ENCODE data around the gene RNF115. TPM values are rescaled to one million over a fixed set of nuclear protein-coding genes. Genes with fewer than 3 reads are reported as not detected.

RNF115 gene
- total RNA-seq, 1 donor from 2014 or later, result 16.5 TPM

GRCh38 chr1:145751491-145752037, 72.3 kb downstream of the RNF115 start:
- no peak for DNase-seq (ENCODE audit: low spot score in 2 of 2)
- no peak for TF ChIP-seq CTCF (IDR thresholded peaks at IDR 0.05)
- peaks cover 0 to 7% of the 10 kb centered on the region in 2 donors for H3K4me1 ChIP-seq
- intact Hi-C loops (cut with DNase I), result no loop called here
- H3K27me3 ChIP-seq, result no peaks in the 10 kb centered on the region
- H3K4me3 ChIP-seq, result no peak overlapping the region
- peaks cover 72 to 78% of the 10 kb centered on the region in 2 donors for H3K36me3 ChIP-seq
- H3K9me3 ChIP-seq, result no peaks in the 10 kb centered on the region
- H3K27ac ChIP-seq, result peak overlapping the region; percentile 50 to 54

DNA sequence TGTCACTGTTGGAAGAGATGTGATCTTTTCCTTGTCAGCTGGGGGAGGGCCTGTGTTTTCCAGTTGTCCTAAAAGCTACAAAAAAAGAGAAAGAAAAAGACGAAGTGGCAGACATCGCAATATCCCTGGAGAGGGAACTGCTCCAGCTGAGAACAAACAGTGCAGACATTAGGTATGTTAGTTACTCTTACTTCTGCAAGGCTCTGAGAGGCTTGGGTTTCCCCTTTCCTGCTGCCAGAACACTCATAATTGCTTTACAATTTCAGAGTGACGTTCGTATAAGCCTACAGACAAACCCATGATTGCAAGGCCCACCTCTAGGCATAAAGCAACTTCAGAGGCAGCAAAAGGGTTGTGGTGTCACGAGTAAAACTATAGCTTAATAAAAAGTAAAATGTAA, 73.5 kb downstream of the RNF115 start:
- Histone ChIP-seq H3K4me1 (peaks cover 0 to 7% of the 10 kb centered on the region in 2 donors), H3K36me3 (peaks cover 76 to 80% of the 10 kb centered on the region in 2 donors), H3K9me3 (no peaks in the 10 kb centered on the region), H3K27me3 (no peaks in the 10 kb centered on the region), H3K27ac (no peak overlapping the region), H3K4me3 (no peak overlapping the region)
- TF ChIP-seq CTCF (IDR thresholded peaks at IDR 0.05), result no peak
- no peak for DNase-seq (ENCODE audit: low spot score in 2 of 2)
- intact Hi-C loops (cut with DNase I), result no loop called here

- intact Hi-C loops (cut with DNase I), result loop anchor here (10.0 kb wide), 1 partner anchor 47 kb away; no protein-coding TSS in a partner anchor
- H3K27me3 ChIP-seq, result no peaks in the 10 kb centered on the region
- no peak for TF ChIP-seq CTCF (IDR thresholded peaks at IDR 0.05)
- H3K9me3 ChIP-seq, result no peaks in the 10 kb centered on the region
- H3K4me3 ChIP-seq, result no peak overlapping the region
- H3K27ac ChIP-seq, result no peak overlapping the region
- DNase-seq (ENCODE audit: low spot score in 2 of 2), result no peak
- peaks cover 93 to 98% of the 10 kb centered on the region in 2 donors for H3K36me3 ChIP-seq
- H3K4me1 ChIP-seq, result peaks cover 0 to 7% of the 10 kb centered on the region in 2 donors
Observed at GRCh38 chr1:145747398-145748247, 76.3 kb downstream of the RNF115 start.

- no peak overlapping the region for H3K4me3 ChIP-seq
- peaks cover 36 to 49% of the 10 kb centered on the region in 2 donors for H3K36me3 ChIP-seq
- no peaks in the 10 kb centered on the region for H3K27me3 ChIP-seq
- H3K9me3 ChIP-seq, result no peaks in the 10 kb centered on the region
- no peak overlapping the region for H3K27ac ChIP-seq
- DNase-seq (ENCODE audit: low spot score in 2 of 2), result no peak
- intact Hi-C loops (cut with DNase I), result loop anchor here (10.0 kb wide), 1 partner anchor 55 kb away; no protein-coding TSS in a partner anchor
- no peaks in the 10 kb centered on the region for H3K4me1 ChIP-seq
- TF ChIP-seq CTCF (IDR thresholded peaks at IDR 0.05), result no peak
Observed at GRCh38 chr1:145740269-145740668, 83.6 kb downstream of the RNF115 start.

- intact Hi-C loops (cut with DNase I), result no loop called here
- Histone ChIP-seq H3K27ac (no peak overlapping the region), H3K4me1 (no peaks in the 10 kb centered on the region), H3K36me3 (peaks cover under 1 to 9% of the 10 kb centered on the region in 2 donors), H3K27me3 (no peaks in the 10 kb centered on the region), H3K4me3 (no peak overlapping the region), H3K9me3 (no peaks in the 10 kb centered on the region)
- no peak for TF ChIP-seq CTCF (IDR thresholded peaks at IDR 0.05)
- DNase-seq (ENCODE audit: low spot score in 2 of 2), result no peak
Observed at GRCh38 chr1:145736191-145736590, 87.7 kb downstream of the RNF115 start.

All from ascending aorta (tissue), 2 donors.